ENCODE data around the gene STK32C.

The STK32C gene

DNA sequence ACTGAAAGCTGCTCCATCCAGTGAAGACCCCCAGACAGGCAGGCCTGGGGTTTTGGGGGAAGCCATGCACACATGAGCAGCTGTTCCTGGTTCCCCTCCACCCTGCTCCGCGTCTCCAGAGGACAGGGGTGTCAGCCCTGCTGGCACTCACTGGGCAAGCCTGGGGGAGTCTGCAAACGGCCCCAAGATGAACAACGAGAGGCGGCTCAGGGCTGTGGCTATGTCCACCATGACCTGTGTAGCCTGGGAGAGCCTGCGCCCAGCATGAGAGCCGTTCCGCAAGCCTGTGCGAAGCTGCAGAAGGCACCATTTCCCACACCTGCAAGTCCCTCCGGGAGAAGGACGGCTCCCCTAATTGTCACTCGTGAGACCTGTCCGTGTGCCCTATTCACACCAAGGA, 61.5 kb downstream of the STK32C start:
- no peak for DNase-seq (ENCODE audit: low read depth)

DNA sequence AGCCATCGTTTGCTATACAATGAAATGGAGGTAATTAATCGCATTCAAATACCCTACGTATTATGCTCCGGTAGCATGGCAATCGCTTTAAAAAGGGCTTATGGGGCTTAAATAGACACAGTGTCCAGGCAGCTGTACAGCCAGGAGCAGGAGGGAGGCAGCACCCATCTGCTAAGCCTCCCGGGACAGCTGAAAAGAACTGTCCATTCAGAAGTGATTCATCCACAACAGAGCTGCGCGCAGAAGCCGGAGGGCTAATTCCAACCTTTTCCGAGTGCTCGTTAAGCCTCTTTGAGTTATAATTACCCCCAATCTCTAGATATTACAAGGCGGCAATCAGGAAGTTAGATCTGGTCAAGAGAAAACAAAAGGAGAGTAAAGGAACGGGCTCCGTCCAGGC, 62.7 kb downstream of the STK32C start:
- DNase-seq (ENCODE audit: low read depth) = no peak

DNA sequence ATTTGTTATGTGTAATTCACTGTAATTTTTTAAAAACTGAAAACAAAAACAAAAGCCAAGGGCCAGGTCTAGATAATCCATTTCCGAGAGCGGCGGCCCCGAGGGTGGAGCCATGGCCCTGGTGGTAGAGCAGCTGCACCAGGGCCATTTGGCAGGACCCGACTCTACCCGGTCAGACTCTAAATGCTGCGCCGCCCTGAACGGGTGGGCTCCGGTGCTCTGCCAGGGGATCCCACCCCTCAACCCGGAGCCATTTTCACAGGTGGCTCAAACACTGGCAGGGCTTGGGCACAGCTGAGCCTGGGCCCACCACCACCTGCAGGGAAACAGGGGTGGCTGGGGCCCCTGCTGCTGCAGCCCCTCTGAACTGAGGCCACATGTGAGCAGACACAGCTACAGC, 64.1 kb downstream of the STK32C start:
- DNase-seq (ENCODE audit: low read depth) = no peak

DNA sequence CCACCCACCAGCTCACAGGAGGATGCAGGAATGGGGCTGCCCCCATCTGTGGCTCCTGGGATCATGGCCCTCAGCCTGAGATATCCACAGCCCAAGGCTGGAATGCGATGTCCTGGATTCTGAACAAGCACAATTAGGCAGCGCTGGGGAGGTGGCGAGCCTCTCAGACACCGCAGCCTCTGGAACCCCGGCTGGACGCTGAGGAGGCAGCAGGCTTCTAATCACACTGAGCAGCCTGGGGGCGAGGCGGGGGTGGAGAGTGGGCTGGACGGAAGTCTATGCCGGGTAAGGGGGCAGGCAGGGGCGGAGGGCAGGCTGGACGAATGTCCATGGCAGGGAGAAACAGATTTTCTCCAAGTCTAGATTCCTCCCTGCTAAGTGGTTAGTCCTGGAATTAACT, 64.6 kb downstream of the STK32C start:
- no peak for DNase-seq (ENCODE audit: low read depth)

DNA sequence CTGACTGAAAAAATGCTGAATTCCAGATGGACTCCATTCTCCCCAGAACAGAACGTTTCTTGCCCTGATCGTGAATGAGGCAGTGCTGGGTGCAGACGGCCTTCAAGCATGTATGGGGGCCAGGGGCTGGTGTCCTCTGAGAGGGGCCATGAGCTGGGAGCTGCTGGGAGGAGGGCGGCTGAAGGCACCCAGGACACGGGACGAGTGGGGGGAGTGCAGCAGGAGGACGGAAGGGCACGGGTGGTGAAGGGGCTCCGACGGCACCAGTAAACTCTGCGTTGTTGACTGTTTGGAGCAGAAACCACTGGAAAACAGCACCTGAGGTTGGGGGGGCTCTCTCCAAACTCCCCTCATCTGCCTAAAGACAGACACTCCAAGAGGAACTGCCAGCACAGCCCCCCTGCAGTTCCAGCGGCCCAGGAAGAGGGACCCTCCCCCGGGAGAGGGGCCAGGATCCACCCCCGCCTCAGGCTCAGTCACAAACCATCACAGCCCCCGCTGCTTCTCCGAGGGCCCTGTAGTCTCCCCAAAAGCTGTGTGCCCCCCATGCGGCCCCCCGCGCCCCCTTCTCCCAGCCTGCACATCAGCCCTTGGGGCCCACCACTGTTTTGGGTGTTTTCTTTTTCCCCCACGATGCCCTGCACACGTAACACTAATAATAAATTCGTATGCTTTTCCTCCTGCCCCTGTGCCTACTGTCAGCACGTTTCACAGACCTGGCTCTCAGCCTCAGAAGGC, 65.5 kb downstream of the STK32C start:
- no peak for DNase-seq (ENCODE audit: low read depth)

DNA sequence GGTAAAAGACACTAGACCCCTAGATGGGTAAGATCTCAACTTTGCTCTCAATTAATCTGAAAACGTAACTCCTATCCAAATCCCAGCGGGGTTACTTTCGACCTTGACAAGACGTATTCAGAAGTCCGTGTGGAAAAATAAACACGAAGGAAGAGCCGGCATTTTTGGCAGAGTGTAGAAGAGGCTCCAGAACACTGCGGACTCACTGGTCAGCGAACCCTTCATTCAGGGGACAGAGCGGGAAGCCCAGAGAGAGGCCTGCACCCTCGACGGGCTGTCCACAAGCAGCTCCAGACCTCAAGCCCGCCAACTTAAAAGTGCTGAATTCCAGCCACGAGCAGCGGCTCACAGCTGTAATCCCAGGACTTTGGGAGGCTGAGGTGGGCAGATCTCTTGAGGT, 66.3 kb downstream of the STK32C start:
- no peak for DNase-seq (ENCODE audit: low read depth)

DNA sequence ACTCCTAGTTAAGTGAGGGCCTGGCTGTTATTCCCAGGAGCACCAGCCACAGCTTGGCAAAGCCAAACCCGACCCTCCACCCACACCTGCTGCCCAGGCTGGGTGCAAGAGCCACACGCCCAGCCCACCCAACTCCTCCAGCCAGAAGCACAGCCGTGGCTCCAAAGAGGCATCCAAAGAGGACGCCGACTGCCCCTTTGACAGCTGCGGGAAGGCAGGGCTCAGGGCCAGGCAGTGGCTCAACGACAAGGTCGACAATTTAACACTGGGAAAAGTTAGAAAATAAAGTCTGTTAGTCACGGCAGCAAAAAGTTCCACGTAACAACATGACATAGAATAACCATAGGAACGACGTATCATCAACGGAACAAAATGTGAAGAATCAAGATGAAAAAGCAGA, 66.7 kb downstream of the STK32C start:
- no peak for DNase-seq (ENCODE audit: low read depth)

DNA sequence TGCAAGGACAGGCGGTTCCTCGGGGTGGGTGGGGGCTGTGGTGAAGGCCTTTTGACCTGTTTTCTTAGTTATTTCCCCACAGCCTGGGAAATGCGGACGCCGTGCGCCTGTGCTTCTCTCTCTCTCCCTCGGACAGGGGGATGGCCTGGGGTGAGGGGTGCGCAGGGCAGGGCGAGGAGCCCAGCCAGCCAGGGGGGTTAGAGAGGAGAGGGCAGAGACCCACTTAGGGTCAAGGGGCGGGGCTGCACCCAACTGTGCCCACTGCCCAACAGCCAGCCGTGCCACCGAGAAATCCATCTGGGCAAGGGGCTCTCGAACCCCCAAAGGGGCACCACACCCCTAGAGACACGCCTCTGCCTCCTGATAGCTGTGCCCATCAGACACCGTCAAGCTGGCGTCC, 67.2 kb downstream of the STK32C start:
- DNase-seq (ENCODE audit: low read depth) = no peak

DNA sequence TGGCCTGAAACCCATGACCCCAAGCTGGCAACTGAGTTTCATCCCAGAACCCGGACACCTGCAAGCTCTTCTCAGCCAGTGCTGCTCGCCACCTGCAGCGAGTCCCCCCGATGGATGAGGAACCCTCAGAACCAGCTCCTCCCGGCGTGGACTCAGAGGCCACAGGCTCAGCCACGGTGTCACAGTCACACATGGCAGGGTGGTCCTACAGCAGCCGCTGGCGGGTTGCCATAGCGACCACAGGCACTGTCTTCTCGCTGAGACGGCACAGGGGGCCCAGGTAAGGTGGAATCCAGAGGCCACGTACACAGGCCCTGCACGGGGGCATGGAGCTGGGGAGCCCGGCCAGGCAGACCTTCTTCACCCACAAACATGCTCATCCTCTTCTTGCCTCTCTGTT, 67.6 kb downstream of the STK32C start:
- no peak for DNase-seq (ENCODE audit: low read depth)

DNA sequence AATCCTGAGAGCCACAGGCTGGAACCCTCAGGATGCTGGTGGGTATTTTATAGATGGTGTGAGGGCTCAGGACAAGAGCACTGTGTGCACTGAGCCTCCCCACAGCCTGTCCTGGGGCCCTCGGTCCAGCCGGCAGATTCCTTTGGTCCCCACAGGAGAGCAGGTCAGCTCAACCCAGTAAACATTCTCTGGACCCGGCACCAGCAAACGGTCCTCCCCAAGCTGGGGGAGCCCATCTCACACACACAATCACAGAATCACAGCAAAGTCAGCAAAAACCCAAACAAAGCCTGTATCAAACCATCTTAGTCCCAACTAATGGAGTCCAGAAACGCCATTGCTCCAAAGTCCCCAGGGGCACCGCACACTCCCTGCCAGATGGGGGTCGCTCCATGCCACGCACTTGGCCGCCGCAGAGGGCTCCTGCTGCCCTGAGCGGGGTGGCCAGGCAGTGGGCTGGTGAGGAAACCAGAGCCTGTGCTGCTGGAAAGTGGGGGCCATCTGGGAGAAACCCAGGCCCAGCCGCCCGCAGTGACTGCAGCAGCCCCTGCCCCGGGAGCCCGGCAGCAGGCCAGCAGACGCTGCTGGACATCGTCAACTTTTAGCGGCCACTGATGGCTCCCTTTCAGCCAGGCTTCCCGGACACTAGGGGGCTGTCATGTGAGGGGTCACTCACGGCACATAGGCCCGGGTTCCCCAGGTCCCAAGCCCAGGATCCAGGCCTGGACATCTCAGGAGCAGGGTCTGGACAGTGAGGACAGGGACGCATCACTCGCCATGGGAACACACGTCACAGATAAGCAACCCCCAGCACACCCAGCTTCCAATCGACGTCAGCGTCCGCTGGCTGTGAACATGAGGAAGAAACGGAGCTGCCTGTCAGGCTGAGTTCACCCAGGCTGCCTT, 68.4 kb downstream of the STK32C start:
- no peak for DNase-seq (ENCODE audit: low read depth)

DNA sequence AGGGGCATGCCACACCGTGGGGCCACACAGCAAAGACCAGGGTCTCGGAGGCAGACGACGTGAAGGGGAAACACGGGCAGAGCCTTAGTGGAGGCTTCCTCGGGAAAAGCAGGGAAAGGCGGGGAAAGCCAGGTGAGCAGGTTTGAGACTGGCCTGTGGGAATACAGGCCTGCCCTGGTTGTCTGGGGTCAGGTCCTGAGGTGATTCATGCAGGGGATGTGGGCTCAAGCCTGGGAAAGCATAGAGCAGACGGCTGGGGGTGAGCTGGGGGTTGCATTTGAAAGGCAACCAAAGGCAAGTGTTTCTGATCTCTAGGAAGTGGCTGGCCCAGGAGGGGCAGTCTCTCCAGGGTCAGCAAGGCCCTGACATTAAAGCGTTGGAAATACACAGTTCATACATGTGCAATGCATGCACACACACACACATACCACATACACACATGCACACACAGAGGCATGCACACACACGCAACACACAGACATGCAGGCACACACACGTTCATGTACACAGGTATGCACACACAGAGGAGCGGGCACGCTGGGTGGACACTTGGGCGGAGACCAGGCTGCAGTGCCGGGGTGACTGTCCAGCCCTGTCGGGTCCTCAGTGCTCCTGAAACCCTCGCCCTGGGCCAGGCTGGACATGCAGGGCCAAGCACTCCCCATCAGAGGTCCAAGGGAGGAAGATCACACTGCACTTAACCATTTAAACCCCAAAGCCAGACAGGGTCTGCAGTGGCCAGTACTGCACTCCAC, 69.2 kb downstream of the STK32C start:
- DNase-seq (ENCODE audit: low read depth) = no peak

DNA sequence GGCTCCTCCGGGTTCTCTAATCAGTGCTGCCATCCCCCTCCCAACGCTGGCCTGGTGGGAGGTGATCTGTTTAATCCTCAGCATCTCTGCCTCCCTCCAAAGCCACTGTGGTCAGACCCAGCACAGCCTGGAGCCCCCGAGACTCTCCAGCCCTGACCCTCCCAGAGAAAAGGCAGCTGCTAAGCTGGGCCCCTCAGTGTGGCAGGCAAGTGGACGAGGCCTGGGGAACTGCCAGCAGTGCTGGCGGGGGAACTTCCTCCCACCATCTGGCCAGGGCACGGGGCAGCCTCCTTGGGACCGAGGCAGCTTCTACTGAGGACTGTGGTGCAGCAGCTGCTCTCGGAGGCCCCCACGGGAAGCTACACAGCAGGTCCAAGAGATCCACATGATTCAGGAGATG, 69.9 kb downstream of the STK32C start:
- DNase-seq (ENCODE audit: low read depth) = no peak

DNA sequence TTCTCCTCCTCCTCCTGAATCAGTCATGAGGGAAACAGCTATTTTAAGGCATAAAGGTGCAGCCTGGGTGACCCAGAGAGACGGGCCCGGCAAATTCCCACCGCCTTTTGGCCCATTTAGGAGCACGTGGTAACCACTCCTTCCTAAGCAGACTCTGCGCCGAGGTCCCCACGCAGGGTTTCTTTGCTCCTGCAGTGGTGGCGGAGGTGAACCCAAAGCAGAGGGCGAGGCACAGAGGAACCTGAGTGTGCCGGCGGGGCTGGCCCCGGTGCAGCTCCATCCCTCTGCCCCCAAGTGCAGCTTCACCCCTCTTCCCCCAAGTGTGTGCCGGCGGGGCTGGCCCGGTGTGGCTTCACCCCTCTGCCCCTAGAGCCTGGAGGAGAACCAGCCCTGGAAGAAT, 70.4 kb downstream of the STK32C start:
- no peak for DNase-seq (ENCODE audit: low read depth)

DNA sequence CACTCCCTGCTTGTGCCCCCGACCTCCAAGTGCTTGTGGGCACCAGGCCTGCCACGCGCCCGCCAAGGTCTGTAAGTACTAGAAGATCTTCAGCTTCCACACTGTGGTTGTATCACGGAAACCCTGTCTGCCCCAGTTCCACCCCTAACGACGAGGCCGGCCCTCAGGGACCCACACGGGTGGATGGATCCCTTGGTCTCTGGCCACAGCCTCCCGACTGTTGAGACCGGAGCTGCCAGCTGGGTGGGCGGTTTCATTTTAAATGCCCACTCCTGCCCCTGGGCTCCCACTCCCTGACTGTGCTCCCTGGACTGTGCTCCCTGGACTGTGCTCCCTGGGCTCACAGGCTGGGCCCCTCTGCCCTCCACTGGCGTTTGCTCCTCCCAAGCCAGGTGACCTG, 70.9 kb downstream of the STK32C start:
- no peak for DNase-seq (ENCODE audit: low read depth)

DNA sequence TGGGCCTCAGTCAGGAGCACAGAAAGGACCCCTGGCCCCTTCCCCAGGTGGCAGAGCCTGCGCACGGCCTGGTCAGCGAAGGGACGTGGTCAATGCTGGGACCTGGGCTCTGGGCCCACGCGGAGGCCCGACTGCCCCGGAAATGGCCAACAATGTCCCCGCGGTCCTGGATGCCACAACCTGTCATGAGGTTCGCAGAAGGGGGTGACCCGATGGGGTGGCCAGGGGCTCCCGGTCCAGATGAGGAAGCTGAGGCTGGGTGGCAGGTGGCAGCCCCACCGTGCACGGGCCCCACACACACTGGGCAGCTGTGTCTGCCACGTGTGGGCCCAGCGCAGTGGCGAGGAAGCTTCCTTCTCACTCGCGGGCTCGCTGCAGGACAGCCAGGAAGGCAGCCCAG, 71.6 kb downstream of the STK32C start:
- DNase-seq (ENCODE audit: low read depth) = no peak

DNA sequence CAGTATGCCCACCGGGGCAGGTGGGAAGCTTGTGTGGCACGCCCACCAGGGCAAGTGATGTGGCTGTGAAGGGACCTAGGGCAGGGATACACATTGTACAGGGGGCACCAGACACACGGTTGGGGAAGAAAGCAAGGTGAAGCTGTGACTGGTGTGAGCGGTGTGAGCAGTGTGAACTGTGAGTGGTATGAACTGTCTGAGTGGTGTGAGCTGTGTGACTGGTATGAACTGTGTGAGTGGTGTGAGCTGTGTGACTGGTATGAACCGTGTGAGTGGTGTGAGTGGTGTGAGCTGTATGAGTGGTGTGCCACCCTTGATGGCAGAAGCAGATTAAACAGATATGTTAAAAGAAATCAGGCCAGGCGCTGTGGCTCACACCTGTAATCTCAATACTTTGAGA, 72.9 kb downstream of the STK32C start:
- no peak for DNase-seq (ENCODE audit: low read depth)

DNA sequence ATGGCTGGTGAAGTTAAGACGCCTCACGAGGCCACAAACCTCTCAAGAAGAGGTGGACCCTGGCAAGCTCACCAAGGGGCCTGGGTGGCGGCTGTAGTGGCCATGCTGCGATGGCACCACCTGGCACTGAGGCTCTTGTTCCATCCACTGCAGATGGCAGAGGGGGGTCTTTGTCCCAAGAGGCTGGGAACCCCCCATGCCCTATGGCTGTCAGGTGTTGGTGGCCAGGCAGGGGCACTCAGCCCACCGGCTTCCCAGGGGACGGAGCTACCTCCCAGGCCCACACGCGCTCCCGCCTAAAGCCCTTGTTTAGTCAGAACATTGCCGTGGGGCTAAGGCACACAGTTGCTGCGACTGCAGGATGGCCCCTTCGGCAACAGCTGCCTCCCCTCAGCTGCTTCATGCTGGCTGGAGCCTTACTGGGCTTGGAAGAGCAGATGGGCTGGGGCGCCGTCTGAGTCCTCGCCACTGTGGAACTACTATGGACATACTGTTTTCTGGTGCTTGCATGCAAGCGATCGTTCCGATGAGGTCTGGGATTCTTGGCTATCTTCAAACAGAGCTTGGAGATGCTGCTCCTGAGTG, 74.2 kb downstream of the STK32C start:
- DNase-seq (ENCODE audit: low read depth) = no peak

DNA sequence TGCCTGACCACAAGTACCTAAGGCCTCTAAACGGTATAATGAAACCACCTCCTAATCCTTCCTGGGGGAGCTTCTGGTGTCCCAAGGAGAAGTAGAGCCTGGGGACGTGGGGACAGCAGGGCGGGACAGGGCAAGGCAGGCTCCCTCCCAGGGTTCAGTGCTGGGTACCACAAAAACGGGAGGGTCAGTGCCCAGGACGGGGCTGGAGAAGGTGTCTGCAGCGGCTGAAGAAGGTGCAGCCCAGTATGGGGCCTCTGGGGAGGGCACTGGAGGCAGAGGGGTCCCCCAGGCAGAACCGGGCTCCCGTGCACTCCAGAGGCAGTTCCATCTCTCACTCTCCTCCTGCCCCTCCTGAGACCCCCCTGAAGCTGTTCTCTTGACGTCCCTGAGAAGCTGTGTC, 74.8 kb downstream of the STK32C start:
- DNase-seq (ENCODE audit: low read depth) = no peak

DNA sequence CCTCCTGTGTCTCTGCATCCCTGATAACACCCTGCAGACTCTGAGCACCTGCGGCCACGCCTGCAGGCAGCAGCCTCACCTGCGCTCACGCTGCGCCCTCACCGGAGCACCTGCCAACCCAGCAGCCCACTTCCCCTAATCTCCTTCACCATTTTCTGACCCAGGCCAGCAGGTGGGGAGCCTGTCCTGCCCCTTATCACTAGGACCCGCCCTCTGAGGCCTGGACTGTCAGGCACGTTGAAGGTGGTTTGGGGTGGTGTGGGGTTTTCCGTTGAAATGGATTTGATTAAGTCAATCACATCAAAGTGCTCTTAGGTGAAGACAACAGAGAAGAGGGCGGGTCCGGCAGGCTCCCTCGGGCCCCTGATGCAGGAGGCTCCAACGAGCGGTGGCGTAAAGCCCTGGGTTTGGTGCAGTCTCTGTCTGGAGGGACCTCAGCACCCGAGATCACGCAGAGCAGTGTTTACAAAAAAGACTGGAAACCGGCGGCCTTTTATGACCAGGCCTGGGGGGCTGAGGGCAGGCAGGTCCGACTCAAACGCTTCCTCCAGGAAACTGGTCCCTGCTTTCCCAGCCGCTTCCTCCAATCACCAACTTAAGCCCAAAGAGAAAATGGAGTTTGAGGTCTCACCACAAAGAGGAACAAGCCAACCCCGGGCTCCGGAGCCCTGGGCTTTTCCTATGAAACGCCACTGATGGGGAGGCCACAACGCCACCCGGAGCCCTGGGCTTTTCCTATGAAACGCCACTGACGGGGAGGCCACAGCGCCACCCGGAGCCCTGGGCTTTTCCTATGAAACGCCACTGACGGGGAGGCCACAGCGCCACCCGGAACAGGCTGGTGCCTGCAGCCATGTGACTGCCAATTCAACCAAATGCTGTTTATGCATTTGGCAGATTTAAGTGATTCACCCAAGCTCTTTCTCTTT, 75.5 kb downstream of the STK32C start:
- DNase-seq (ENCODE audit: low read depth) = no peak

DNA sequence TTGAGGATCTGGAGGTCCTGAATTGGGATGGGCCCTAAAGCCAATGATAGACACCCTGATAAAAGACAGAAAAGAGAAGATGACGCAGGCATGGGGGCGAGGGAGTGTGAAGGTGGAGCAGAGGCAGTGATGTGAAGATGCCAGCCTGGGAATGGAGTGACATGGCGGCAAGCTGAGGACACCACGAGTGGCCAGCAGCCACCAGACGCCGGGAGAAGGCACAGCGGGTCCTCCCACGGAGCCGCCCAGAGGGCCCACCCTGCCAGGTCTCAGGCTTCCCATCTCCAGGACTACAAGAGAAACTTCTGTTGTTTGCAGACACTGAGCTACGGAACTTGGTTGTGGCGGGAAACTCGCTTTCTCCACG, 76.1 kb downstream of the STK32C start:
- no peak for DNase-seq (ENCODE audit: low read depth)

DNA sequence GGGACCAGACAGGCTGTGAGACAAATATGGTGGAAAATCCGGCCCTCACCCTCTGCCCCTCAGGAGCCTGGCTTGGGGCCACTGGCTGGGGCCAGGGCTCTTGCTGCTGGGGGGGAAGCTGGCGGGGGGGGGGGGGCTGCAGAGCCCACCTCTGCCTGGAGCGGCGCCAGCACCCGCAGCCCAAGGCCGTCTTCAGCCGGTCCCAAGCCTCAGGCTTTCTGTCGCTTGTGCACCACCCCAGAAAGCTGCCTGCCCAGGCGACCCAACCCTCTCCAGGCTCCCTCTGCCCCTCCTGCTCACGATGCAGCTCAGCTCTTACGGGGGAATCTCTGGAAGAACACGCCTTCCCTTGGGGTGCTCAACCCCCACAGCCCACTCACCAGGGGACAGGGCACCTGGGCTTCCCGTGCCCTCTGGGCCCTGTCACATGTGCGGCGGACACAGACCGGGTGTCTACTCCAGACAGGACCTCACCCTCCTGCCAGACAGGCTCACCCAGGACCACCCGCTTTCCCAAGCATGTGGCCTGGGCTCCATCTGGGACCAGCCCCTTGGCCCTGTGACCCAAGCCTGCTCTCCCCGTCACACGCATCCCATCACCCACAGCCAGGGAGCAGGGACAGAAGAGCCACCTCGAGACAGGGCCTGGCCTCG, 77.1 kb downstream of the STK32C start:
- DNase-seq (ENCODE audit: low read depth) = no peak
